Colonic mucosa (tissue), 4 donors: ENCODE results near the gene FAM83F. TPM values are rescaled to one million over a fixed set of nuclear protein-coding genes. Genes with fewer than 3 reads are reported as not detected.

Experiments used
- DNase-seq: peaks from one replicate; pipeline ENCODE4 v3.0.0-alpha.2; 2020
- H3K27ac ChIP-seq: fragments of 200-600 bp; one replicate; pipeline ENCODE4 v1.8.0; 2021
- H3K27me3 ChIP-seq: fragments of 200-600 bp; one replicate; pipeline ENCODE4 v1.8.0; 2021
- H3K36me3 ChIP-seq: fragments of 200-600 bp; one replicate; pipeline ENCODE4 v1.8.0; 2021
- H3K4me1 ChIP-seq: fragments of 200-600 bp; one replicate; pipeline ENCODE4 v1.8.0; 2021; ENCODE audit warnings: mild to moderate bottlenecking
- H3K4me3 ChIP-seq: fragments of 200-600 bp; one replicate; pipeline ENCODE4 v1.8.0; 2021
- H3K9ac ChIP-seq, 2 donors: one replicate each; pipeline ENCODE4 v1.7.0; 2013; ENCODE audit warnings: control low read depth in 2 of 2, low read depth in 2 of 2, low read length in 2 of 2
- H3K9me3 ChIP-seq: fragments of 200-600 bp; one replicate; pipeline ENCODE4 v1.8.0; 2021
- intact Hi-C: fragments of 100-400 bp; cut with DNase I; formaldehyde crosslinking; loops from one replicate; pipeline ENCODE4 v1.14.1; 2022
- total RNA-seq, 2 donors: library from RNA; stranded (reverse); fragmentation: NEBNext Ultra II Directional in 1 of 2; extraction: Animal tissue kit (Norgen Biotek cat#: 25700) in 1 of 2; gene quantifications; one replicate each; pipeline ENCODE4 v1.2.1, GENCODE V29; 2021
- TF ChIP-seq, protein P1 (sequence below): fragments of 200-600 bp; IDR thresholded peaks from one replicate; pipeline ENCODE4 v1.8.0; 2022; ENCODE audit warnings: antibody characterized with exemption, mild to moderate bottlenecking
- donor health status: healthy.
- donor health status: DM: no; HTN: no; CAD: no.
- donor health status: DM: no; HTN: no; CAD: no.

FAM83F gene
- total RNA-seq, 2 donors from 2014 or later: 38.3 to 40.6 TPM

DNA sequence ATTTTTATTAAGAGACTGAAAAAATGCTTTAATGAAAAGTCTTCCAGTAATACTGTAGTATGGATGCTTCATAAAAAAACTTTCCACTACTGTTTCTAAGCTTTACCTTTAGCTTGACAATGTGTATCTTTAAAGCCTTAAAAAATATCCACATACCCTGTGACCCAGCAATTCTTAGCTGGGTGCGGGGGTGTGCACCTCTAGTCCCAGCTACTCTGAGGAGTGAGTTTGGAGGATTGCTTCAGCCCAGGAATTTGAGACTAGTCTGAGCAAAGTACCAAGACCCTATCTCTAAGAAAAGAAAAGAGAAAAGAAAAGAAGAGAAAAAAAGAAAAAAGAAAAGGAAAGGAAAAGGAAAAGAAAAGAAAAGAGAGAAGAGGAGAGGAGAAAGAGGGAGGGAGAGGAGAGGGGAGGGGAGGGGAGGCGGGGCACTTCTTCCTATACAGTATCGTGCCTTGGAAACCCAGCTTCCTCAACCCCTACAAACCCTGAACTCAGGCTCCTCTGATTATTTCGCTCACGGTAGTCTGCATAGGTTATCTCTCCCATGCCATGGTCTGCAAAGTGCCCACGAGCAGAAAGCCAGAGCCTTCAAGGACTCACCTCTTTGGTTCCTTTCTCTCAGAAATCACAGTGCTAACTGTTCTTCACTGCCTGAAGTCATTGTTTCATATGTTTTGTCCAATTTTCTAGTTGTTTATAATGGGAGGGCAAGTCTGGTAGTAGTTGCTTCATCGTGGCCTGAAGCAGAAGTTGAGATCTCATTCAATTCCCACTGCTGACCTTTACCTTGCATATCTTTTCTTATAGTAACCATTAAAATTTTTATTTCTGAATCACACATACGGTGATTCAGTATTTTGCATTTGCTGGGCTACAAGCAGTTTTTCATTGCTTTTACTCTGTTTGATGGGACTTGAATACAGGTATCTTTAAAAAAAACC is 82.2 kb downstream of the FAM83F start:
- TF ChIP-seq, protein P1, sequence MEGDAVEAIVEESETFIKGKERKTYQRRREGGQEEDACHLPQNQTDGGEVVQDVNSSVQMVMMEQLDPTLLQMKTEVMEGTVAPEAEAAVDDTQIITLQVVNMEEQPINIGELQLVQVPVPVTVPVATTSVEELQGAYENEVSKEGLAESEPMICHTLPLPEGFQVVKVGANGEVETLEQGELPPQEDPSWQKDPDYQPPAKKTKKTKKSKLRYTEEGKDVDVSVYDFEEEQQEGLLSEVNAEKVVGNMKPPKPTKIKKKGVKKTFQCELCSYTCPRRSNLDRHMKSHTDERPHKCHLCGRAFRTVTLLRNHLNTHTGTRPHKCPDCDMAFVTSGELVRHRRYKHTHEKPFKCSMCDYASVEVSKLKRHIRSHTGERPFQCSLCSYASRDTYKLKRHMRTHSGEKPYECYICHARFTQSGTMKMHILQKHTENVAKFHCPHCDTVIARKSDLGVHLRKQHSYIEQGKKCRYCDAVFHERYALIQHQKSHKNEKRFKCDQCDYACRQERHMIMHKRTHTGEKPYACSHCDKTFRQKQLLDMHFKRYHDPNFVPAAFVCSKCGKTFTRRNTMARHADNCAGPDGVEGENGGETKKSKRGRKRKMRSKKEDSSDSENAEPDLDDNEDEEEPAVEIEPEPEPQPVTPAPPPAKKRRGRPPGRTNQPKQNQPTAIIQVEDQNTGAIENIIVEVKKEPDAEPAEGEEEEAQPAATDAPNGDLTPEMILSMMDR: no peak
- no peak for DNase-seq

DNA sequence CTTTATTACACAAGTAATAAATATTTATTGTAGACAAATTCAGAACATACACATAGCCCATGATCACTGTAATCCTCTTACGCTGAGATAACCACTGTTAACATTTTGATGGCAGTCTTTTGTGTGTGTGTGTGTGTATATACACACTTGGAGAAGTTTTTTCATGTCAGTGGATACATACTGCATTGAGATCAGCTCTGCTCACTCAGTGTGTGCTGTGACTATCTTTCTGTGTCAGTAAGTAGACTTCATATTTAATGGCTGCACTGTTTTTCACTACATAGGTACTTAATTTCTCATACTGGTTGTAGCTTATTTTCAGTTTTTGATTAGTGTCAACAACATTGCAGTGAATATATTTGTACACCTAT is 82.9 kb downstream of the FAM83F start:
- Histone ChIP-seq H3K36me3 (no peaks in the 10 kb centered on the region), H3K9me3 (no peaks in the 10 kb centered on the region), H3K4me1 (no peaks in the 10 kb centered on the region), H3K9ac (no peak overlapping the region), H3K27ac (no peak overlapping the region), H3K4me3 (no peak overlapping the region), H3K27me3 (no peaks in the 10 kb centered on the region)
- DNase-seq: no peak
- TF ChIP-seq, protein P1: no peak
- intact Hi-C loops: no loop called here

More for the DNA sequence above, 82.2 kb downstream of the FAM83F start:
- intact Hi-C loops: no loop called here
- H3K4me1 ChIP-seq: no peaks in the 10 kb centered on the region
- no peaks in the 10 kb centered on the region for H3K9me3 ChIP-seq
- H3K27ac ChIP-seq: no peak overlapping the region
- H3K27me3 ChIP-seq: no peaks in the 10 kb centered on the region
- H3K36me3 ChIP-seq: no peaks in the 10 kb centered on the region
- no peak overlapping the region for H3K9ac ChIP-seq
- H3K4me3 ChIP-seq: no peak overlapping the region

DNA sequence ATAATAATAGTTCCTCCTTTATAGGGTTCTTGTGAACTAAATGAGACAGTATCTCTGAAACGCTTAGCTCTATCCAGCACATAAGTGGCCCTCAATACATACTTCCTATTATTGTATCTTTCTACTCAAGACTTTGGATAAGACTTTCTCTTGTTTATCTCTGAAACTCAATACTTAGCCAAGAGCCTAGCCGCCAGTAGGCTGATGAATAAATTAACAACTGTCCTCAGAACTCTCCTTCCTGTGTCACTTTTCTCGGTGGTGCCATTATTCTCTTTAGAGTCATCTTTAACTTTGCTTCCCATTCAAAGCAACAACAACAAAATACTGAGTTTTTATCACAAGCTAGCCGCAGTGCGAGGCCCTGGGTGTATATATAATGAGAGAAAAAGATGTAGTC is 86.9 kb downstream of the FAM83F start:
- intact Hi-C loops: no loop called here
- no peak for DNase-seq
- no peaks in the 10 kb centered on the region for H3K9me3 ChIP-seq
- no peaks in the 10 kb centered on the region for H3K4me1 ChIP-seq
- TF ChIP-seq, protein P1: no peak
- H3K4me3 ChIP-seq: no peak overlapping the region
- H3K9ac ChIP-seq: no peak overlapping the region
- H3K27me3 ChIP-seq: no peaks in the 10 kb centered on the region
- no peak overlapping the region for H3K27ac ChIP-seq
- no peaks in the 10 kb centered on the region for H3K36me3 ChIP-seq

DNA sequence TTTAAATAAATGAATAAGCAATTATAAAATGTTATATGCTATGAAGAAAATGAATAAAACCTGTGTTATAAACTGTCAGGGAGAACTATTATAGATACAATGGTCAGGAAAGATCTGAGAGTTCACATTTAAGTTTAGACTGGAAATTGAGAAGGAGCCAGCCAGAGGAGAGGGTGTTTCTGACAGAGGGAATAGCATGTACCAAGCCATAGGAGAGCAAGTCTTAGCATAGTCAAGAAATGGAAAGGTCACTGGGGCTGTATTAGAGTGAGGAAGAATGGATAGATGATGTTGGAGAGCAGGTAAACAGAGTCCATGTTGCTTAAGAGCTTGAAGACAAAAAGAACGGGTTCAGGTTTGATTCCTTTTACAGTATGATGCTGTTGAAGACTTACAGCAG is 87.4 kb downstream of the FAM83F start:
- no peaks in the 10 kb centered on the region for H3K27me3 ChIP-seq
- H3K9me3 ChIP-seq: no peaks in the 10 kb centered on the region
- H3K36me3 ChIP-seq: no peaks in the 10 kb centered on the region
- intact Hi-C loops: no loop called here
- no peak for DNase-seq
- TF ChIP-seq, protein P1: no peak
- no peak overlapping the region for H3K9ac ChIP-seq
- no peak overlapping the region for H3K27ac ChIP-seq
- H3K4me3 ChIP-seq: no peak overlapping the region
- H3K4me1 ChIP-seq: no peaks in the 10 kb centered on the region

DNA sequence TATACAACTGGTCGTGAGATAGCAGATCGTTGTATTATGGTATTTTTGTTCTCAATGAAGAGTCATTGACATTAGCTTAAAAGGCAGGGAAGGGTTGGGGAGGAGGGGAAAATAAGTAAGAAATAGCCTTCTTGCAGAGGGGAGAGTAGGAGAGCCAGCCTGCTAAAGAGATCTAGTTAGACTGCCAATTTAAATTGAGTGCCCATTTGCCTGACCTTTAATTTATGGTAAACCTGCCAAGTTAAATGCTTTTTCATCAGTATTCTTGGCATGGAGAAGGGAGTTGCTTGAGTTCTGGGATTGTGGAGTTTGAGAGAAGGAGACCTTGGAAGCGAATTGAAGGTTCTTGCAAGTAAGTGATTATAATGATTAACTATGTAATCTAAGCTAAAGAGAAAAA is 89.0 kb downstream of the FAM83F start:
- Histone ChIP-seq H3K27ac (no peak overlapping the region), H3K9me3 (no peaks in the 10 kb centered on the region), H3K4me1 (no peaks in the 10 kb centered on the region), H3K9ac (no peak overlapping the region), H3K36me3 (no peaks in the 10 kb centered on the region), H3K27me3 (no peaks in the 10 kb centered on the region), H3K4me3 (no peak overlapping the region)
- TF ChIP-seq, protein P1: no peak
- intact Hi-C loops: no loop called here
- no peak for DNase-seq
